ENCODE data around the gene OR4F15. TPM values are rescaled to one million over a fixed set of nuclear protein-coding genes. Genes with fewer than 3 reads are reported as not detected.
"Not testable (repeated sequence)": the region's sequence is repeated elsewhere in the genome, so short reads cannot be mapped to it uniquely, and the experiment has no call there.

The OR4F15 gene
- total RNA-seq, 3 donors from 2014 or later (not counting 1 experiment from before 2014, with no cell fraction given): not detected

DNA sequence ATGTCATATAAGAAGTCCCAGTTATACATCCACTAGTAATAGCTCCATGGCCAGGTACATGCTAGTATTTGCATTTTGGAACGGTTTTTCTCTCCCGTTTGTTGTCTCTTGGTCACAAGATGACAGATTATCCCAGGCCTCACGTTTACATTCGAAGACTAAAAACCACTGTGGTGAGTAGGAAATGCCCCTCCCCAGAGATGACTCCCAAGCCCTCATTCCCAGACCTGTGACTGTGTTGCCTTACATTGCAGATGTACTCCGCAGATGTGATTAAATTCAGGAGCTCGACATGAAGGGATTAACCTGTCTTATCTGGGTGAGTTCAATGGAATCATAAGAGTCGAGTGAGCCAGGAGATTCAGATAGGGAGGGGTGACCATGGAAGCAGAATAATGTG is 18.0 kb upstream of the OR4F15 start:
- H3K36me3 ChIP-seq (ENCODE audit: control insufficient read depth, insufficient read depth, low read length); H3K9me3 Mint-ChIP-seq; H3K27me3 ChIP-seq (ENCODE audit: control insufficient read depth, insufficient read depth, low read length); H3K4me3 ChIP-seq (ENCODE audit: low read length); H3K4me1 ChIP-seq (ENCODE audit: control insufficient read depth, insufficient read depth, low read length); DNase-seq; ATAC-seq; H3K27ac ChIP-seq (ENCODE audit: low read length); intact Hi-C loops (cut with micrococcal nuclease); H3K4me1 Mint-ChIP-seq; H3K4me3 Mint-ChIP-seq; H3K27ac Mint-ChIP-seq; H3K36me3 Mint-ChIP-seq; H3K9me3 ChIP-seq (ENCODE audit: control insufficient read depth, insufficient read depth, low read length): not testable (repeated sequence)
- 82% methylated on average over 7 of the region's 7 CpGs for WGBS (ENCODE audit: insufficient coverage)
- peaks cover 12 to 30% of the 10 kb centered on the region in 2 donors for H3K27me3 Mint-ChIP-seq (ENCODE audit: low read depth in 2 of 2)

- no peaks in the 10 kb centered on the region for H3K36me3 ChIP-seq (ENCODE audit: control insufficient read depth, insufficient read depth, low read length)
- intact Hi-C loops (cut with micrococcal nuclease): no loop called here
- Mint-ChIP-seq H3K27me3 (ENCODE audit: low read depth in 2 of 2) (peaks cover 12 to 36% of the 10 kb centered on the region in 2 donors), H3K4me1 (no peaks in the 10 kb centered on the region), H3K36me3 (no peaks in the 10 kb centered on the region), H3K27ac (no peak overlapping the region), H3K9me3 (no peaks in the 10 kb centered on the region), H3K4me3 (no peak overlapping the region)
- WGBS (ENCODE audit: insufficient coverage): 88% methylated on average over 1 of the region's 1 CpG
- no peak overlapping the region for H3K4me3 ChIP-seq (ENCODE audit: low read length)
- DNase-seq: no peak
- TF ChIP-seq CTCF (IDR thresholded peaks at IDR 0.05): no peak
- H3K9me3 ChIP-seq (ENCODE audit: control insufficient read depth, insufficient read depth, low read length): no peaks in the 10 kb centered on the region
- no peak for ATAC-seq
- H3K27me3 ChIP-seq (ENCODE audit: control insufficient read depth, insufficient read depth, low read length): peaks cover 3% of the 10 kb centered on the region
- H3K4me1 ChIP-seq (ENCODE audit: control insufficient read depth, insufficient read depth, low read length): no peaks in the 10 kb centered on the region
- H3K27ac ChIP-seq (ENCODE audit: low read length): no peak overlapping the region
Observed at GRCh38 chr15:101795455-101795854, 16.5 kb upstream of the OR4F15 start.

DNA sequence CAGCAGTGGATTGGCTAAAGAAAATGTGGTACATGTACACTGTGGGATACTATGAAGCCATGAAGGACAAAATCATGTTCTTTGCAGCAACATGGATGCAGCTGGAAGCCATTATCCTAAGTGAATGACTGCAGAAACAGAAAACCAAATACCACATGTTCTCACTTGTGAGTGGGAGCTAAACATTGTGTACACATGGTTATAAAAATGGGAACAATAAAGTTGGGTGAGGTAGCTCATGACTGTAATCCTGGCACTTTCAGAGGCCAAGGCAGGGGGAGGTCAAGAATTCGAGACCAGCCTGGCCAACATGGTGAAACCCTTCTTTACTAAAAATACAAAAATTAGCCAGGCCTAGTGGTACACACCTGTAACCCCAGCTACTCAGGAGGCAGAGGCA is 12.3 kb upstream of the OR4F15 start:
- no peaks in the 10 kb centered on the region for H3K9me3 ChIP-seq (ENCODE audit: control insufficient read depth, insufficient read depth, low read length)
- DNase-seq (no peak), ATAC-seq (no peak)
- no peaks in the 10 kb centered on the region for H3K4me1 Mint-ChIP-seq
- no peaks in the 10 kb centered on the region for H3K9me3 Mint-ChIP-seq
- intact Hi-C loops (cut with micrococcal nuclease): no loop called here
- H3K27ac Mint-ChIP-seq: no peak overlapping the region
- no peaks in the 10 kb centered on the region for H3K36me3 ChIP-seq (ENCODE audit: control insufficient read depth, insufficient read depth, low read length)
- H3K36me3 Mint-ChIP-seq: no peaks in the 10 kb centered on the region
- H3K27ac ChIP-seq (ENCODE audit: low read length): no peak overlapping the region
- peaks cover 3% of the 10 kb centered on the region for H3K27me3 ChIP-seq (ENCODE audit: control insufficient read depth, insufficient read depth, low read length)
- H3K4me3 ChIP-seq (ENCODE audit: low read length): no peak overlapping the region
- H3K27me3 Mint-ChIP-seq (ENCODE audit: low read depth in 2 of 2): peaks cover 18 to 42% of the 10 kb centered on the region in 2 donors
- no peak for TF ChIP-seq CTCF (IDR thresholded peaks at IDR 0.05)
- no peaks in the 10 kb centered on the region for H3K4me1 ChIP-seq (ENCODE audit: control insufficient read depth, insufficient read depth, low read length)
- 75% methylated on average over 1 of the region's 1 CpG for WGBS (ENCODE audit: insufficient coverage)
- no peak overlapping the region for H3K4me3 Mint-ChIP-seq

DNA sequence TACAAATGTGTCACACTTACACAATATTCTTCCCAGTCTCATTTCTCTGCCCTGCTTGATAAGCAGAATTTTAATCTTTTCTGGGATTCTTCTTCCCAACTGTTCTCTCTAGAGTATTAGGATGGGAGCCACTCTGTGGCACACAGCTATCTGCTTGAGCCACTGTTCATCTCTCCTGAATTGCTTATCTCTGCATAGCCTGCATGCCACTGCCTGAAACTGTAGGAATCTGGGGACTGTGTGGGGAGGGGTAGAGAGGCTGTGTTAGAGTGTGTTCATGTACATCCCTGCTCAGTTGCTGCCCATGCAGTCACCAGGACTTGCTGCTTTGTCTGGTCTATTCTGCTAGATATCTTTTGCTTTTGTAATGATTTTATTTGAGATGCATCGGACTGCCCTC is 11.0 kb upstream of the OR4F15 start:
- Mint-ChIP-seq H3K36me3 (no peaks in the 10 kb centered on the region), H3K27me3 (ENCODE audit: low read depth in 2 of 2) (peaks cover 14 to 47% of the 10 kb centered on the region in 2 donors), H3K4me3 (no peak overlapping the region), H3K4me1 (no peaks in the 10 kb centered on the region), H3K9me3 (no peaks in the 10 kb centered on the region), H3K27ac (no peak overlapping the region)
- H3K4me1 ChIP-seq (ENCODE audit: control insufficient read depth, insufficient read depth, low read length): no peaks in the 10 kb centered on the region
- H3K4me3 ChIP-seq (ENCODE audit: low read length): no peak overlapping the region
- no peak for TF ChIP-seq CTCF (IDR thresholded peaks at IDR 0.05)
- no peak for ATAC-seq
- H3K27me3 ChIP-seq (ENCODE audit: control insufficient read depth, insufficient read depth, low read length): peaks cover 3% of the 10 kb centered on the region
- no peak overlapping the region for H3K27ac ChIP-seq (ENCODE audit: low read length)
- H3K36me3 ChIP-seq (ENCODE audit: control insufficient read depth, insufficient read depth, low read length): no peaks in the 10 kb centered on the region
- no peaks in the 10 kb centered on the region for H3K9me3 ChIP-seq (ENCODE audit: control insufficient read depth, insufficient read depth, low read length)
- WGBS (ENCODE audit: insufficient coverage): no CpG with 5 or more reads among the region's 1 CpG
- intact Hi-C loops (cut with micrococcal nuclease): no loop called here
- DNase-seq: no peak
